Suprapubic skin (tissue), 4 donors: Measurements from ENCODE around the gene RPL21. TPM values are rescaled to one million over a fixed set of nuclear protein-coding genes. Genes with fewer than 3 reads are reported as not detected.

Source experiments
- DNase-seq, 2 donors: peaks; one replicate each; pipeline ENCODE4 v3.0.0-alpha.2; 2019; ENCODE audit warnings: low spot score in 2 of 2
- H3K27ac ChIP-seq: fragments of 200-600 bp; sonication (generic); one replicate; pipeline ENCODE4 v1.5.1; 2019
- H3K27me3 ChIP-seq: fragments of 200-600 bp; sonication (generic); one replicate; pipeline ENCODE4 v1.5.1; 2019
- H3K36me3 ChIP-seq: fragments of 200-600 bp; sonication (generic); one replicate; pipeline ENCODE4 v1.5.1; 2019
- H3K4me1 ChIP-seq: fragments of 200-600 bp; sonication (generic); one replicate; pipeline ENCODE4 v1.5.1; 2019
- H3K4me3 ChIP-seq: fragments of 200-600 bp; sonication (generic); one replicate; pipeline ENCODE4 v1.5.1; 2019; ENCODE audit warnings: mild to moderate bottlenecking
- H3K9me3 ChIP-seq: fragments of 200-600 bp; sonication (generic); one replicate; pipeline ENCODE4 v1.5.1; 2019
- EP300 ChIP-seq: sonication (generic); formaldehyde crosslinking; IDR thresholded peaks from one replicate; pipeline ENCODE4 v1.6.1; 2017; ENCODE audit warnings: antibody characterized with exemption
- POLR2A ChIP-seq, 2 donors: fragments of 450-650 bp; IDR thresholded peaks; one replicate each; pipeline ENCODE4 v1.6.1; 2017; ENCODE audit warnings: antibody characterized with exemption in 2 of 2, mild to moderate bottlenecking in 2 of 2, moderate library complexity in 2 of 2
- POLR2AphosphoS5 ChIP-seq, 3 donors: sonication (generic); formaldehyde crosslinking; IDR thresholded peaks; one replicate each; pipeline ENCODE4 v1.6.1; 2017; ENCODE audit warnings: antibody characterized with exemption in 3 of 3
- WGBS: methylation state at CpG from one replicate; pipeline ENCODE4 v1.1.5; 2018; 5-methylcytosine and 5-hydroxymethylcytosine counted together
- total RNA-seq, 4 donors: library from RNA; depleted of rRNA; stranded (reverse); fragments of >200 nt; gene quantifications; one replicate each; pipeline ENCODE4 v1.1.0, GENCODE V29; 2016
- TF ChIP-seq, protein P1 (sequence below), 2 donors: fragments of 200-600 bp in 1 of 2; fragments of 450-650 bp in 1 of 2; sonication (generic) in 1 of 2; IDR thresholded peaks; one replicate each; pipeline ENCODE4 v1.5.1; 2016 to 2019; ENCODE audit warnings: antibody characterized with exemption in 2 of 2, mild to moderate bottlenecking in 1 of 2, moderate library complexity in 1 of 2

RPL21 gene
- total RNA-seq, 4 donors from 2014 or later = 337 to 951 (median 832) TPM

GRCh38 chr13:27271570-27272096 lies 20.3 kb downstream of the RPL21 start:
- H3K27ac ChIP-seq = peak overlapping the region; percentile 39
- H3K9me3 ChIP-seq = no peaks in the 10 kb centered on the region
- DNase-seq = peak in 1 of 2 donors; percentile 69
- H3K4me3 ChIP-seq = peak overlapping the region; percentile 69
- H3K27me3 ChIP-seq = no peaks in the 10 kb centered on the region
- no peaks in the 10 kb centered on the region for H3K36me3 ChIP-seq
- 48% methylated on average over 15 of the region's 15 CpGs for WGBS
- TF ChIP-seq POLR2A (IDR thresholded peaks at IDR 0.05) (no peak), EP300 (no peak), POLR2AphosphoS5 (IDR thresholded peaks at IDR 0.05) (no peak)
- TF ChIP-seq, protein P1, sequence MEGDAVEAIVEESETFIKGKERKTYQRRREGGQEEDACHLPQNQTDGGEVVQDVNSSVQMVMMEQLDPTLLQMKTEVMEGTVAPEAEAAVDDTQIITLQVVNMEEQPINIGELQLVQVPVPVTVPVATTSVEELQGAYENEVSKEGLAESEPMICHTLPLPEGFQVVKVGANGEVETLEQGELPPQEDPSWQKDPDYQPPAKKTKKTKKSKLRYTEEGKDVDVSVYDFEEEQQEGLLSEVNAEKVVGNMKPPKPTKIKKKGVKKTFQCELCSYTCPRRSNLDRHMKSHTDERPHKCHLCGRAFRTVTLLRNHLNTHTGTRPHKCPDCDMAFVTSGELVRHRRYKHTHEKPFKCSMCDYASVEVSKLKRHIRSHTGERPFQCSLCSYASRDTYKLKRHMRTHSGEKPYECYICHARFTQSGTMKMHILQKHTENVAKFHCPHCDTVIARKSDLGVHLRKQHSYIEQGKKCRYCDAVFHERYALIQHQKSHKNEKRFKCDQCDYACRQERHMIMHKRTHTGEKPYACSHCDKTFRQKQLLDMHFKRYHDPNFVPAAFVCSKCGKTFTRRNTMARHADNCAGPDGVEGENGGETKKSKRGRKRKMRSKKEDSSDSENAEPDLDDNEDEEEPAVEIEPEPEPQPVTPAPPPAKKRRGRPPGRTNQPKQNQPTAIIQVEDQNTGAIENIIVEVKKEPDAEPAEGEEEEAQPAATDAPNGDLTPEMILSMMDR (IDR thresholded peaks at IDR 0.05) = no peak
- peaks cover 34% of the 10 kb centered on the region for H3K4me1 ChIP-seq

DNA sequence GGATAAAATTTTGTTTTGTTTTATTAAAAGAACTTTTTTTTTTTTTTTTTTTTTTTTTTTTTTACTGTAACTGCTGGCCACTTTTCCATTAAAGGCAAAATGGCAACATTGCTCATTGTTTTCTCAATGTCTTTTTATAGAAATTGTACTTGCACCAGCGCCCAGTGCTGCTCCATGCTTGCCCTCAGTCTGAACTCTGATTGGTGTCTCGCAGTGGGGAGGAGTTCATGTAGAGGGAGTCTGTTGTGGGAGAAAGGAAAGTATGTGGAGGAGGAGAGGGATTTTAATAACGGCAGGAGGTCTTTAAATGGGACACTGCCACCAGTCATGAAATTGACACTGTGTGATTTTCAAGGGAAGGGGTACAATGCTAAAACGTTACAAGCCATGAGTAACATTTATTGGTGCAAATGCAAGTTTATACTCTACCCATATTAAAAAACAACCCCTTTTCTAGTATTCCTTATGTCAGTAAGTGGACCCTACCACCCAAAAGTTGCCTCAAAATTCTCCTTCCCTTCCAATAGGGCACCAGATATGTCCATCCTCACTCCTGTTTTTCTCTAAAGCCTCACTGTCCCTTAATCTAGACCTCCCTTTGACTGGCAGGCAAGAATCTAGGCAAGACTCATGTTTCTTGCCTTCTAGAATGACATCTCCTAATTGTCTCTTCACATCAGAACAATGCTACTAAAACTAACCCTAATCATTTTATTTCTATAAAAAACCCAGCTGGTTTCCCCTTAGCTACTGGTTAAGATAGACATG lies 22.5 kb downstream of the RPL21 start:
- no peaks in the 10 kb centered on the region for H3K27me3 ChIP-seq
- no peaks in the 10 kb centered on the region for H3K36me3 ChIP-seq
- no peaks in the 10 kb centered on the region for H3K9me3 ChIP-seq
- no peak overlapping the region for H3K27ac ChIP-seq
- no peak for TF ChIP-seq POLR2A (IDR thresholded peaks at IDR 0.05)
- TF ChIP-seq EP300 = no peak
- no peak for TF ChIP-seq POLR2AphosphoS5 (IDR thresholded peaks at IDR 0.05)
- TF ChIP-seq, protein P1 (IDR thresholded peaks at IDR 0.05) = no peak
- 82% methylated on average over 4 of the region's 4 CpGs for WGBS
- H3K4me3 ChIP-seq = no peak overlapping the region
- no peak for DNase-seq
- H3K4me1 ChIP-seq = peaks cover 22% of the 10 kb centered on the region

GRCh38 chr13:27274631-27275030 lies 23.3 kb downstream of the RPL21 start:
- 54% methylated on average over 1 of the region's 1 CpG for whole genome bisulfite sequencing
- TF ChIP-seq EP300 (no peak), POLR2A (IDR thresholded peaks at IDR 0.05) (no peak)

GRCh38 chr13:27276188-27276587 lies 24.8 kb downstream of the RPL21 start:
- Histone ChIP-seq H3K27ac (peak overlapping the region; percentile 39), H3K9me3 (no peaks in the 10 kb centered on the region), H3K4me1 (peaks cover 11% of the 10 kb centered on the region), H3K4me3 (no peak overlapping the region), H3K27me3 (no peaks in the 10 kb centered on the region), H3K36me3 (no peaks in the 10 kb centered on the region)
- no peak for DNase-seq
- TF ChIP-seq, protein P1 (IDR thresholded peaks at IDR 0.05) = no peak
- WGBS = 61% methylated on average over 7 of the region's 7 CpGs

More at GRCh38 chr13:27274631-27275030, 23.3 kb downstream of the RPL21 start:
- Histone ChIP-seq H3K4me1 (peaks cover 19% of the 10 kb centered on the region), H3K27ac (no peak overlapping the region), H3K27me3 (no peaks in the 10 kb centered on the region), H3K36me3 (no peaks in the 10 kb centered on the region), H3K4me3 (no peak overlapping the region), H3K9me3 (no peaks in the 10 kb centered on the region)
- DNase-seq = no peak

DNA sequence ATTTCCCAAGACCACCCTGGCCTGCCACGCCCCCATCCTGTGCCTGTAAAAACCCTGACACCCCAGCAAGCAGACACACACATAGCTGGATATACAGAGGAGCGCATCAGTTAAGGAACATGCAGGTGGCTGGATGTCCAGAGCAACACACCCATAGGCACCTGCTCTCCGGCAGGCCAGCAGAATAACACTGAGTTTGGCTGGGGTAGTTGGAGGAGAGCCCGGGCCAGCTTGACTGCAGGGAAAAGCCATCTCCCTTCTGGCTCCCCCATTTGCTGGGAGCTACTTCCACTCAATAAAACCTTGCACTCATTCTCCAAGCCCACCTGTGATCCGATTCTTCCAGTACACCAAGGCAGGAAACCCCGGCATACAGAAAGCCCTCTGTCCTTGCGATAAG lies 28.1 kb downstream of the RPL21 start:
- no peak for DNase-seq
- Histone ChIP-seq H3K27ac (no peak overlapping the region), H3K4me1 (no peaks in the 10 kb centered on the region), H3K36me3 (no peaks in the 10 kb centered on the region), H3K9me3 (no peaks in the 10 kb centered on the region), H3K4me3 (no peak overlapping the region), H3K27me3 (no peaks in the 10 kb centered on the region)
- TF ChIP-seq POLR2A (IDR thresholded peaks at IDR 0.05) (no peak), POLR2AphosphoS5 (IDR thresholded peaks at IDR 0.05) (no peak), EP300 (no peak)
- TF ChIP-seq, protein P1 (IDR thresholded peaks at IDR 0.05) = no peak
- WGBS = 87% methylated on average over 7 of the region's 7 CpGs
